Stimulated activated CD4-positive, alpha-beta T cell treated with anti-CD3 and anti-CD28 coated beads, TNF-alpha, amount 100 ng/mL, for 24 hours (primary cell): ENCODE results near the gene FNDC3B.
"Not testable (repeated sequence)": the region's sequence is repeated elsewhere in the genome, so short reads cannot be mapped to it uniquely, and the experiment has no call there.

Experiments
- DNase-seq, 3 experiments: peaks; one replicate each; pipeline ENCODE4 v3.0.0-alpha.2; 2020; ENCODE audit warnings: low read depth in 3 of 3

Gene FNDC3B

DNA sequence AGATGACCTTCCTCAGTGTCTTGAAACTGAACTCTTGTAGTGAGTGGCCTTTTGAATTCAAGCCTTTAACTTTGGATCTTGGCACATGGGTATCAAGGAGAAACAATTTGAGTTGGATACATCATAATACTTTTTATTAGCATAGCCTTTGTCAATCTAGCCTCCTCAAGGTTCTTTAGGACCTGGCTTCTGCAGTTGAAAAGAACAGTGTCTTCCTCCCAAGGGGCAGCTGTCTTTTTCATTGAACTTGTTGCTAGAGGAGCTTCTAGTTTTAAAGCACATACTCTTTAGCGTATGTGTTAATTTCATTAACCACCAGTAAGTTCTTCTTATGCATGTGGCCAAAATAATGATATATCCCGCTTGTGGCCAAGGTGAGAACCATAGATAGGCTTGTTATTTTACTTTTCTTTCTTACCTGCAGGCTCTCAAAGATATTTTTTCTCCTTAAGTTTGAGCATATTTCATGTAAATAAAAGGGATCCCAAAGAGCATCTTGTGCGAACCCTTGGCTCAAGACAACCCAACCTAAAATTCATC is 325.7 kb downstream of the FNDC3B start:
- DNase-seq = no peak

GRCh38 chr3:172367205-172368105 is 328.1 kb downstream of the FNDC3B start:
- DNase-seq = no peak

DNA sequence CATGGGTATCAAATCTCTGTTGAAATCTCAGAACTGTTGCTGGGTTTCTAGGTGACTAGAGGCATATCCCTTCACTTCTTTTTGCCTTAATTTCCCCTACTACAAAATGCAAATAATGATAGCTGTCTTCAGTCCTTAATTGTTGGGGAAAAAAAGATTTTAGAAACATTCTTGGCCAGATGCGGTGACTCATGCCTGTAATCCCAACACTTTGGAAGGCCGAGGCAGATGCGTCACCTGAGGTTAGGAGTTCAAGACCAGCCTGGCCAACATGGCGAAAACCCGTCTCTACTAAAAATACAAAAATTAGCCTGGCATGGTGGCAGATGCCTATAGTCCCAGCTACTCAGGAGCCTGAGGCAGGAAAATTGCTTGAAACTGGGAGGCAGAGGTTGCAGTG is 329.2 kb downstream of the FNDC3B start:
- DNase-seq = not testable (repeated sequence)

DNA sequence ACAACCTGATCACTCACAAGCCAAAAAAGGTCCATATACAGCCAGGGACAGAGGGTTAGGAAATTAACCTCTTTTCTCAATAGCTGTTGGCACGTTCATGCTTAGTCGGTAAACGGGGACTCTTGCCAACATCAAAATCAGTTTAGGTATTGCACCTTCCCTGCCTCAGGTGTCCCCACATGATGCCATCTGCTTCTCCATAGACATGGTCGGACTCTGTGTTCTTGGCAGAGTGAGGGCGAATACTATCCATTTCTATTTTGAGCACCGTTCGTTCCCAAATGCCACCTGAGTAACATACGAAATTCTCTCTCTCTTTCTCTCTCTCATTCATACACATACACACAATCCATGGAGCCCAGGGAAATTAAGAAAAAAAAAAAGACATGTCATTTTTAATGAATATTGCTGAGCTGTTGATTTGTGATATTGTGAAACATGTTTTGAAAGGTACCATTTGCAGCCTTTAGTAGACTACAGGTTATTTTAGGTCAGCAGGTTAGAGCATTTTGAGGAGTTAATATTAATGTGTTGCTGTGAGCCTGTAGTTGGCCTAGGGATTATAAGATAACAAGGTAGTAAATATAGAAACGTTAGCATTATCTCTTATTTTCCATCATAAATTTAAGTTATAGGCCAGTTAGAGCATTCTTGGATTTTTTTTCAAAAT is 330.3 kb downstream of the FNDC3B start:
- no peak for DNase-seq

GRCh38 chr3:172370419-172370818 is 331.0 kb downstream of the FNDC3B start:
- DNase-seq = no peak

DNA sequence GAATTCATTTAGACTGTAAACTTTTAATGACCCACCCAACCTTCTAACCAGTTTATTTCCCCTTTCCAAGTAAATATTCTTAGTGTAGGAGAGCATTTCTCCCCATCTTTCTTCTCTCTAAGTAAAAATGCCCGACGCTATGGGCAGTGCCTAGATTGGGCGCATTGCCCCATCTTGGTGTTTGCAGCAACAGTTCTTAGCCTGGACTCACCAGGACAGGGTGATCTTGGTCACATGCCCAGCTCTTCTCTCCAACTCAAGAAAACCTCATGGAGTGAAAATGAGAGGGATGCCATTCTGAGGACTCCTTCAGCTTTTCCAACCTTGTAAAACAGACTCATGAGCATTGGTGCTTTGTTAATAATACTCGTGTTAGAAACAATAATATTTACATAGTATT is 332.2 kb downstream of the FNDC3B start:
- no peak for DNase-seq

DNA sequence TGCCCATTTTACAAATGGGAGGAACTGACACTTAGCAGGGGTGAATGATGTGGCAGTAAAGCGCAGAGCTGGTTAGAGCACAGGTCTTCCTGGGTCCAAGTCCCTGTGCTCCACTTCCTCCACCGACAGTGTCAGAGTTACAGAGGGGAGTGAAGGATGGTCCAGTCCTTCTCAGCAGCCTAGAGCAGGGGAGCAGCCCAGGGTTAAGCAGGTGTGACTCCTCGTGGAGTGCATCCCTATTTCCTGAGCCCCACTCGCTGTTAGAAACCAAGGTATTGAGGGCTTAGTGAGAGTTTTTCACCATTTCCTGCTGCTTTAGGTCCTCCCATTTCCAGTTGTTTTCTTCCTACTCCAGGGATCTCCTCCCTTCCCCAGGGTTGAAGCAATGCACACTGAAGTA is 333.5 kb downstream of the FNDC3B start:
- DNase-seq = no peak

DNA sequence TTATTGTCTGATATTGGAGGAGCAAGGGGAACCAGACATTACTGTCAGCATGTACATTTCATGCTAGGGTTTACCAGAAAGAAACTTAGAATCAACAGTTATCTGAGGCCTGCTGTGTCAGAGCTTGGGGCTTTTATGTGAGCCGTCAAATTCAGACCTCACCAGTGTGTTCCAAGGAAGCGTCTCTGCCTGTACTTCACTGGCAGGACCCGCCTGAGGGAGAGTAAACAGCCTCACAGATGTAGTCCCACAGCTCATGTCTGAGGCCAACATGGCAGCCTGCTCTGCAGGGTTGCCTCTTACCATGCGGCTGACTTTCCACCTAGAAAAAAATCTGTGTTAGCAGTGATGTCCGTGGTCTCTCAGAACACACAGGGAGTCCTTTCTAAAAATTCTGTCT is 334.5 kb downstream of the FNDC3B start:
- no peak for DNase-seq

GRCh38 chr3:172375206-172375850 is 335.9 kb downstream of the FNDC3B start:
- no peak for DNase-seq

DNA sequence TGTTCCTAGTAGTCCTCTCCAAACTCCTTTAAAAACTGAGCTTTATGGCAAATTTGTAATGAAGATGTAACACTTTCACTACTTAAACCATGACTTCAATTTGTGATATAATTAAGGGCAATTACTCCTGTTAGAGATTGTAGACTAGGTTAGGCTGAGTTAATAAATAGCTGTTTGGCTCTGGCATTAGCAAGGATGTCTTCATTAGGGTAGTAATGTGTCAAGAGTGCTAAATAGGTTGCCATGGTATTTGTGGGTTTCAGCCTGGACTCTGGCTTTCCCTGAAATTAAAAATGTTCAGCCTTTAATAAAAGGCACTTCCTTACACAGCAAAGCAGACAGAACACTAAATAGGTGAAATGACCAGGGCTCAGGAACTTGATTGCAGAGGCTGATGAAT is 337.0 kb downstream of the FNDC3B start:
- no peak for DNase-seq

DNA sequence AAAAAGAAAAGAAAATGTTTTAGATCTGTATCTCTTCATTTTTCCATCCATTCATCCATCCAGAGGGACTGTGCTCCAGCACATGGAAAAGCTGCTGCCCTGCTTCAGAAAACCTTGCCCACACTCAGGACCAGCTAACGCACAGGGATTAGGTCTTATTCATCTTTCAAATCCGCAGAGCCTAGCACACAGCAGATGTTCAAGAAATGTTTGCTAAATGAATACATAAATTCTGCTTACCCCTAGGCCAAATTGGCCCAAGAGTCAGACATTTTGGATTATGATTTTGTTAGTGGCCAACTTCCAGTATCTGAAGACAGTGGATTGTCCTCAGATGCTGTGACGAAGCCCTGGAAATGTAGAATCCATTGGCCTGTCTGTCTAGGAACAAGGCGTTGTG is 337.5 kb downstream of the FNDC3B start:
- DNase-seq = no peak

GRCh38 chr3:172378439-172378838 is 339.1 kb downstream of the FNDC3B start:
- no peak for DNase-seq

- no peak for DNase-seq
These were observed 340.0 kb downstream of the FNDC3B start for GRCh38 chr3:172379372-172379771.

- DNase-seq = no peak
These were observed 341.3 kb downstream of the FNDC3B start for GRCh38 chr3:172380632-172381031.

- no peak for DNase-seq
These were observed 344.0 kb downstream of the FNDC3B start for GRCh38 chr3:172383306-172383796.

DNA sequence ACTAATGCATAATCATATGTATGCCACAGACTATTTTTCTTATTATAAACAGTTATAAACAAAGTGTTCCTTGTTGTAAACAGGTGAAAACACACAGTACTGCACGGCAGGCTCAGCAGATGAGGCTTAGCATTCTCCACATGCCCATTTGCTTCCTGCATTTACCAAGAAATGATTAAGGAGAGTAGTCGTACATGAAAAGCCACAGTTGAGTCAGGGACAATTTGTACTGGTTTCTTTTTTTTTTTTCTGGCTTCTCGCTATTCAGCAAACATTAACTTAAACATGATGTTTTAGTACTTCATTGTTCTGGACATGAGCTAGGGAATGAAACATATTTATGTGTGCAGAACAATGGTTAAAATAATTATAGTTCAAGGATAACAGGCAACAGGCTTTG is 345.5 kb downstream of the FNDC3B start:
- DNase-seq = no peak

- DNase-seq = no peak
These were observed 348.4 kb downstream of the FNDC3B start for GRCh38 chr3:172387728-172388127.

DNA sequence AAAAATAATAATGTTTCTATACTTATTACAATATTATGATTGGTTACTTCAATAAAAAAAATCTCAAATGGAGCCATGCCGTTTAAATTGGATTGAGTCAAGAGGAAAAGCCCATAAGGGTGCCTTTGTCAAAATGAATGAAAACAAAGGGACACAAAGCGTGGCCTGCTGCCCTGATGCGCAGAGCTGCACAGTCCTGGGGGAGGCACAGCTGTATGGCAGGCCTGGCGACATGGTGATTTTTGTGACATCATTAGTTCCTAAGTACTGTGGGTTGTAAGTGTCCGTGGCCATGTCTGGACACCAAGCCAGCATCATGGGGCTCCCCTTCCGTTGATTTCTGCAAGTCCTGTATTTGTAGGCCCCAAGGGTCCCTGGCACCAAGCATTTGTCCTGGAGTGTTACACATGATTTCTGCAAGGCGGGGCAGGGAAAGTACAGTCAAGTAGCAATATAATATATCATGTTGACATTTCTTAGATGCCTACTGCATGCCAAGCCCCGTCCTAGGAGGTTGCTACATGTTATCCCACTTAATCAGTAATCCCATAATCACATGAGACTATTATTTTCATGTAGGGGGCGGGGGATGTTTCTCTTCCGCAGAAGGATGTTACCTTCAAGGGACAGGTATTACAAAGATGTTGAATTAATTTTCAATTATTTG is 349.2 kb downstream of the FNDC3B start:
- no peak for DNase-seq

GRCh38 chr3:172390792-172391191 is 351.4 kb downstream of the FNDC3B start:
- DNase-seq = no peak

DNA sequence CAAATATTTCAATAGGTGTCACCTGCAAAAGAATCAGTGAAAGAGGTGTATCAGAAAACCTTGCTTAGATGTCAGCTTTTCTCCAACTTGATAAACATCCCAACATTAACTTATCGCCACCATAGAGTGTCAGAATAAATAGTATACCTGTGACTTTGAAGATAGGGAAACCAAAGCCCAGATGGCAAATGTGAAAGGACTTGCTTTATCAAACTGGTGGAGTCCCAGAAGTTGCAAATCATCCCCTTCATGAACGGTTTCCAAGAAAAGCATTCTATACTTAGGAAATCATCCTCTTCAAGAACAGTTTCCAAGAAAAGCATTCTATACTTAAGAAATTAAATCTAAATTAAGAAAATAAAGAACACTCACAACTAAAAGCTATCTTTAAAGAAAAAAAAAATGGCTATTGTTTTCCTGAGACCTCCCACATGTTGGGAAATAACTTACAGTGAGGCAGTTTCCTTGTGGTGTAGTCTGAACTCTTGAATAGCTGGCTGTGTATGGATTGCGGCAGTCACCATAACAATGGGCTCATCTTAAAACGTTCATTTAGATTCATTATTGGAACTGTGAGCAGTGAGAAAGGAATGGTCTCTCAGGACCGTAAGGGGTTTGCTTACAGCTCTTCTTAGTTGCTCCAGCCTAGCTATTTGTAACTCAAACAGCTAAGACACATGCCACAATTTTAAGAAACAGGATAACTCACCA is 352.4 kb downstream of the FNDC3B start:
- no peak for DNase-seq

DNA sequence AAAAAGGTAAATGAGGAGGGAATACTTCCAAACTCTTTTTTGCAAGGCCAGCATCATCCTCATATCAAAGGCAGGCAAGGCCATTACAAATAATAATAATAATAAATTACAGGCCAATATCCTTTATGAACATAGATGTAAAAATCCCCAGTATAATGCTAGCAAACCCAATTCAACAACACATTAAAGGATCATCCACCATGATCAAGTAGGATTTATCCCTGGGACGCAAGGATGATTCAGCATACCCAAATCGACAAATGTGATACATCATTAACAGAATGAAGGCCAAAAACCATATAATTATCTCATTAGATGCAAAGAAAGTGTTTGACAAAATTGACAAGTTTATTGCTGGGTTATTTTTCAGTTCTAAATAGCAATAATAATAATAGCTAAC is 355.3 kb downstream of the FNDC3B start:
- no peak for DNase-seq
